COLO829 (cell line): ENCODE data around the gene KRTAP10-12.
"Not testable (repeated sequence)": the region's sequence is repeated elsewhere in the genome, so short reads cannot be mapped to it uniquely, and the experiment has no call there.

Experiments used
- DNase-seq: peaks from one replicate; pipeline ENCODE4 v3.0.0; 2012; ENCODE audit warnings: low spot score

Gene KRTAP10-12, protein sequence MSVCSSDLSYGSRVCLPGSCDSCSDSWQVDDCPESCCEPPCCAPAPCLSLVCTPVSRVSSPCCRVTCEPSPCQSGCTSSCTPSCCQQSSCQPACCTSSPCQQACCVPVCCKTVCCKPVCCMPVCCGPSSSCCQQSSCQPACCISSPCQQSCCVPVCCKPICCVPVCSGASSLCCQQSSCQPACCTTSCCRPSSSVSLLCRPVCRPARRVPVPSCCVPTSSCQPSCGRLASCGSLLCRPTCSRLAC

GRCh38 chr21:44697172-44697810 is at the start of gene KRTAP10-12:
KRTAP10-12 (plus strand) TSS chr21:44697172; CDS start chr21:44697202, 30 bp downstream.
- not testable (repeated sequence) for DNase-seq

- no peak for DNase-seq
Observed at GRCh38 chr21:44647222-44647552, 49.8 kb upstream of the KRTAP10-12 start.

DNA sequence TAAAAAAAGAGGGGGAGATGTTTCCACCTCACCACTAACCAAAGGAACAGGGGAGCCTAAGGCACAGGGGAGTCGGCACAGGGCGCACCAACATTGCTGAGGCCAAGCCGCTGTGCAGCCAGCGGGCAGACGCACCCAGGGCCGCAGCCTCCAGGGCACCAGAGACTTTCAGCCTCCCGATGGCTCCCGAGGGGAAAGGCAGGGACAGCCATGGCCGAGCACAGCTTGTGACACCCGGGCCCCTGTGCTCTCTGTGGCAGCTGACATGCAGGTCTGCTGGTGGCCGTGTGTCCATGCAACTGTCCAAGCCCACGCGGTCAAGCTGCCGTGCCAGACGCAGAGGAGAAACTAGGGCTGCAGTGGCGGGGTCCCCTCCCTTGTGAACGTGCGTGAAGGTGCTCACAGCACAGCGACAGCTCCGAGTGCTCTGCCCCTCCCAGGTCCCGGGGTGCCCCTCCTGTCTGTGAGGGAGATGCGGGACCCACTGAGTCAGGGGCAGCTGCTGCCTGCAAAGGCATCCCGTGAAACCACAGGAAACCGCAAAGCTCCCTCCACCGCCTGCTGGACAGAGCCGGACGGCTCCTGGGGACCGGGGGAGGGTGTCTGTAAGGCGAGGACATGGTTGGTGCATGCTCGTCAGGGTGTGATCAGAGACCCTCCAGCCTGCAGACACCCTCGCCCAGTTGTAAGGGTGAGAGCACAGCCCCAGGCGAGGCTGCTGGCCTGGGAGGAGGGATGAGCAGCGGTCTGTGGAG is 48.2 kb upstream of the KRTAP10-12 start:
- DNase-seq = no peak

- DNase-seq = no peak
Observed at GRCh38 chr21:44649521-44650100, 47.4 kb upstream of the KRTAP10-12 start.

DNA sequence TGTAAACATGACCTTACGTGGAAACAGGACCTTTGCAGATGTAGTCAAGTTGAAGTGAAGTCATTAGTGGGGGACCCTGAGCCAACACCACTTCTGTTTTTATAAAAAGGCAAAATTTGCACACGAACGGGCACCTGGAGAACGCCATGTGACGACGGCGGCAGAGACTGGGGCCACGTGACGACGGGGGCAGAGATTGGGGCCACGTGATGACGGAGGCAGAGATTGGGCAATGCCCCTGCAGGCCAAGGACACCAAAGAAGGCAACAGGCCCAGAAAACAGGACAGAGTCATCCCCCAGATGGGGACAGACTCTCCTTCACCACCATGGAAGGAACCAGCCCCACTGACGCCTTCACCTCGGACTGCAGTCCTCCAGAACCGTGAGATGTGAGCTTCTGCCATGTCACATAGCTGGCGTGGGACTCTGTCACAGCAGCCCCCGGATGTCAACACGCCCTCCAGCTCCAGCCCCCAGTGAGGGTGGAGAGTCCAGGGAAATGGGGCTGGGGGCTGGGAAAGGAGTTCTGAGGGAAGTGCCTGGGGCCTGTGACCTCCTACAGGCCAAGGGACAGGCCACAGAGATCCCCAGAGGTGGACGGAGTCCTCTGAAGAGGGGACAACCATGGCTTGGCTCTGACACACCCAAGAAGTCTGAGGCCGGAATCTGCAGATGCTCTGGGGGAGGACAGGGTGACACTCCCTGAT is 46.6 kb upstream of the KRTAP10-12 start:
- no peak for DNase-seq

- no peak for DNase-seq
Observed at GRCh38 chr21:44650973-44651675, 45.8 kb upstream of the KRTAP10-12 start.

- no peak for DNase-seq
Observed at GRCh38 chr21:44653123-44653522, 43.8 kb upstream of the KRTAP10-12 start.

- no peak for DNase-seq
Observed at GRCh38 chr21:44653656-44654575, 43.1 kb upstream of the KRTAP10-12 start.

DNA sequence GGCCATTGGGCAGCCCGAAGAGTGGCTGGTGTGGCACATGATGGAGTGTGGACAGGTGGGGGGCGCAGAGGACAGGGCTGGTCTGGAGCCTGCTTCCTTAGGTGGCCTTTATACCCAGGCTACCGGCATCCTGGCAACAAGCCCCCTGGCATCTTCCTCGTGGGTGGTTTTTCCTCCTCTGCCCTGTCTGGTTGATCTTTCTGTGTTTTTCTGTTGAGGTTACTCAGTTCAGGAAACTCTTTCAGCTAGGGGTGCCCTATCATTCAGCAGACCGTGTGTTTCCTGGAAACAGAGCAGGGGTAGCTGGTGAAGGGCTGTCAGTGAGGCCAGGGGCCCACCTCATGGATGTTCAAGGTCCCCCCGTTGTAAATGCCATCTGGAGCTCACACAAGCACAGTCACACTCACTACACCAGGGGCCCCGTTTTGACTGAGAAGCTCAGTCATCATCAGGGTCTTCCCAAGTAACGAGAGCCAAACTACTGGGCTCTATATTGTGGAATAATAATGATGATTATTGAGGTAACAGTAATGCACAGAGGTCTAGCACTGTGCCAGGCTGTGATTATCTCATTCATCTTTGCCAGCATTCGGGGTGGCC is 42.3 kb upstream of the KRTAP10-12 start, which contains the start of gene KRTAP12-4:
Gene KRTAP12-4 (minus strand): TSS at position 84 of the 600 bp plus-strand sequence. CDS start 45 bp downstream, at position 39.
- DNase-seq = no peak

GRCh38 chr21:44656868-44657267 is 40.1 kb upstream of the KRTAP10-12 start:
- no peak for DNase-seq

- no peak for DNase-seq
Observed at GRCh38 chr21:44657635-44658540, 39.1 kb upstream of the KRTAP10-12 start, which contains the start of gene KRTAP12-3. KRTAP12-3 (plus strand) TSS chr21:44657932; CDS start chr21:44657980, 48 bp downstream.

GRCh38 chr21:44658541-44658910 is 38.4 kb upstream of the KRTAP10-12 start:
- no peak for DNase-seq

DNA sequence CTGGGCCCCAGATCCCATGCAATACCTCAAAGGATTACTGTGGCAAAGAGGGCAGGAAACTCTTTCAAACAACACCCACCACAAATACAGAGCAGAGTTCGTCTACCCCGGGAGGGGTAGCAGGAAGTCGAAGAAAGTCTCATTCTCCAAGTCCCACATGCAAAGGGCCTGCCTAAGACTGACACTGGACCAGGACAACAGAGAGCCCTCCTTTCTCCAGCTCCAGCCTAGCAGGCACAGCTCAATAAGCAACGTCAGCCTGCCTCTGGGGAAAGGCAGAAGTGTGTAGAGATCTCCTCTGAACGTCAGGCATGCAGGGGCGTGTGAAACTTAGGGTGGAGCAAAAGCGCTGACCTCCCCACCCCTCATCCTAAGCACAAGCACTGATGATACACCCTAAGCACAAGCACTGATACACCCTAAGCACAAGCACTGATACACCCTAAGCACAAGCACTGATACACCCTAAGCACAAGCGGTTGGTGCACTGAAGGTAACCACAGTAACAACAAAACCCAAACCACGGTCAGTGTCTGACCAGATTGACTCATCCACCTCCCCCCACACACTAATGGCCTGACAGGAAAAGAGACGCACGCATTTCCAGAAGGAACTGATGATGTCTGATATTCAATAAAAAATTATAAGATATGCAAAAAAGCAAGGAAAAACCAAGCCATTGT is 37.9 kb upstream of the KRTAP10-12 start:
- DNase-seq = no peak

DNA sequence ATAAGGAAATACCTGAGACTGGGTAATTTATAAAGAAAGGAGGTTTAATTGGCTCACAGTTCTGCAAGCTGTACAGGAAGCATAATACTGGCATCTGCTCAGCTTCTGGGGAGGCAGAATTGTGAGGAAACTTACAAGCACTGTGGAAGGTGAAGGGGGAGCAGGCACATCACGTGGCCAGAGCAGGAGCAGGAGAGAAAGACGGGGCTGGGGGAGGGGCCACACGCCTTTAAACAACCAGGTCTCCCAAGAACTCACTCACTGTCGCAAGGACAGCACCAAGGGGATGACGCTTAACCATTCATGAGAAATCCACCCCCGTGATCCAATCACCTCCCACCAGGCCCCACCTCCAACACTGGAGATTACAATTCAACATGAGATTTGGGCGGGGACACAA is 35.4 kb upstream of the KRTAP10-12 start:
- not testable (repeated sequence) for DNase-seq

DNA sequence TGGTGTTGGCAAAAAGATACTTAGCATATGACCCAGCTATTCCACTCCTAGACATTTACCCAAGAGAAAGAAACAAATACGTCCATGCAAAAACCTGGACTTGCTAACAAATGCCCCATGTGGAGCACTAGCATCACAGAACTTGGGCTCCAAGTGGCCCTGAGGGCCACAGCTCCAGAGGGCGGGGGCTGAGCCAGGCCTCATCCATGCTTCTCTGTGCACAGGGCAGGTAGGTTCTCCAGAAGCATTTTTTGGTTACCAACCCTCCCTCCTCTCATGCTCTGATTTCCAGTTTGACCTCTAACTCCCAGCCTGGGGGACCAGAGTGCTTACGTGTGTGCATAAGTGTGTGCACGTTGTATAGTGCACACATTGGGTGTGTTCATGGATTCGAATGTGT is 32.3 kb upstream of the KRTAP10-12 start:
- no peak for DNase-seq

GRCh38 chr21:44666401-44667320 is 30.3 kb upstream of the KRTAP10-12 start, which contains the start of gene KRTAP12-2:
KRTAP12-2 (minus strand) TSS chr21:44666927; CDS start chr21:44666886, 41 bp downstream.
- no peak for DNase-seq

DNA sequence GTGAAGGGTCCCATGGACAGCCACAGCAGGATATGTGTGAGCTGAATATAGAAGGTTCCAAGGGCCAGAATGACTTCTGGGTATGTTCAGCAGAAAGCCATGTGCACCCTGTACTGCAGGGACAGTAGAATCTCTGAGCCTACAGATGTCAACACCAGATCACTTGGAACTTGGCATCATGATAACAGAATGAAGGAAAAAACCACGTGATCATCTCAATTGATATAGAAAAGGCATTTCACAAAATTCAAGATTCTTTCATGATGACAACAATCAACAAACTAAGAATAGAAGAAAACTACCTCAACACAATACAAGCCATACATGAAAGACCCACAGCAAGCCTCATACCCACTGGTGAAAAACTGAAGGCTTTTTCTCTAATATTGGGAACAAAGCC is 29.4 kb upstream of the KRTAP10-12 start:
- no peak for DNase-seq
